DLD1 (cell line): ENCODE measurements around the gene NXPH4.

Experiments
- in situ Hi-C: cut with HindIII; loops from 2 replicates; pipeline ENCODE4 v1.10.0; 2017; ENCODE audit warnings: low sequenced_read_pairs

Gene NXPH4

GRCh38 chr12:57202321-57202720, 14.3 kb upstream of the NXPH4 start:
- in situ Hi-C loops, result no loop called here

- in situ Hi-C loops, result no loop called here
These were observed 13.4 kb upstream of the NXPH4 start for GRCh38 chr12:57203201-57203600.

- in situ Hi-C loops, result no loop called here
These were observed 12.8 kb upstream of the NXPH4 start for GRCh38 chr12:57203791-57204190.

GRCh38 chr12:57204454-57204853, 12.1 kb upstream of the NXPH4 start:
- in situ Hi-C loops, result no loop called here

GRCh38 chr12:57205186-57205585, 11.4 kb upstream of the NXPH4 start:
- in situ Hi-C loops, result no loop called here

GRCh38 chr12:57205931-57206330, 10.7 kb upstream of the NXPH4 start:
- in situ Hi-C loops, result no loop called here

GRCh38 chr12:57207731-57208630, 8.6 kb upstream of the NXPH4 start:
- in situ Hi-C loops, result no loop called here

- in situ Hi-C loops, result no loop called here
These were observed 7.8 kb upstream of the NXPH4 start for GRCh38 chr12:57208631-57209282.

- in situ Hi-C loops, result no loop called here
These were observed 6.7 kb upstream of the NXPH4 start for GRCh38 chr12:57209916-57210315.

GRCh38 chr12:57210461-57210860, 6.1 kb upstream of the NXPH4 start:
- in situ Hi-C loops, result no loop called here

GRCh38 chr12:57210926-57211692, 5.5 kb upstream of the NXPH4 start:
- in situ Hi-C loops, result no loop called here

GRCh38 chr12:57211791-57212700, 4.5 kb upstream of the NXPH4 start:
- in situ Hi-C loops, result no loop called here

GRCh38 chr12:57212701-57213057, 3.9 kb upstream of the NXPH4 start:
- in situ Hi-C loops, result no loop called here

GRCh38 chr12:57213058-57213715, 3.4 kb upstream of the NXPH4 start:
- in situ Hi-C loops, result no loop called here

GRCh38 chr12:57213763-57214397, 2.7 kb upstream of the NXPH4 start:
- in situ Hi-C loops, result no loop called here

- in situ Hi-C loops, result no loop called here
These were observed 2.2 kb upstream of the NXPH4 start for GRCh38 chr12:57214398-57214781.

GRCh38 chr12:57215065-57215464, 1.5 kb upstream of the NXPH4 start:
- in situ Hi-C loops, result no loop called here

- in situ Hi-C loops, result no loop called here
These were observed 953 bp upstream of the NXPH4 start for GRCh38 chr12:57215668-57216013.

- in situ Hi-C loops, result no loop called here
These were observed 606 bp downstream of the NXPH4 start for GRCh38 chr12:57216921-57217879.
